GF-D8 (cell line): ENCODE results near the gene UCK1.
"Not testable (repeated sequence)": the region's sequence is repeated elsewhere in the genome, so short reads cannot be mapped to it uniquely, and the experiment has no call there.

ENCODE experiments used
- DNase-seq: peaks from one replicate; lab custom pipeline; 2025; lab: John Stamatoyannopoulos, UW

UCK1 gene

DNA sequence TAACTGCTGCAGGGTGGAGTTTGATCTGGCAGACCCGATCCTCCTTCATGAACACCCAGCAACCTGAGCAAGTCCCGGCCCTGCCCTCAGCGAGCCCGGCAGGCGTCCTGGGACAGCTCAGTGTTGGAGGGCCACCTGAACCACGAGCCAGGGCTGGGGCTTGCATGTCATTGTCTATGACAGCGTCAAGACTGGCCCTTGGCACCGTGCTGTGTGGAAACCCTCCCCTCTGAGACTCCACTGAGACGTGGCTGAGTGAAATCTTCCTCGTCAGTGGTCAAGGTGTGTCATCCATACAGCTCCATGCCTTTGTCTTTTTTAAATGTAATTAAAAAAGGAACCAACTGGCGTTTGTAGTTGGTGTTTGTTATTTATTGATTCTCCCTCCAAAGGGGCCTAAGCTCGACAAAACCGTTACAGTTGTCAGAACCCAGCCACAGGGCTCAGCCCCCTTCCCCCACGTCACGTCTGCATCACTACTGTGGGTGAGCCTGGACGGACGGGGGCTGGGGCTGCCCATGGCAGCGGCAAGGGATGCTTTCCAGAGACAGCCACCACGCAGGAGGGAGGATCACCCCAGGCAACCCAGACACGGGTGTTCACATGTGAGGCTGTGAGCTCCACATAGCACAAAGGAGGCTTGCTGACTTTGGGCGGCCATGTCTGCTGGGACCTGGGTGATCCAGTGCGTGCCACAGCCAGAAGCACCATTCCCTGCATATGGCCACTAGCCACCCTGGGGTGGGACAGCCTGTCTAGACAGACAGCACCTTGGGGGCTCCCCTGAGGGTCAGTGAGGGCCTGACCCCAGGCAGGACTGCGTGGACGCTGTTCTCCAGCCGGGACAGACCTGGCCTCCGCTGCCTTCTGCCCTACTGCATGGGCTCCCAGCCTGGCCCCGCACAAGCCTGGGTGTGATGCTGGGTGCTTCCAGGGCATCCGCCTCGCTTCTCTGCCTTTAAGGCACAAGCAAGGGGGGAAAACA is 7.3 kb downstream of the UCK1 start:
- DNase-seq = no peak

DNA sequence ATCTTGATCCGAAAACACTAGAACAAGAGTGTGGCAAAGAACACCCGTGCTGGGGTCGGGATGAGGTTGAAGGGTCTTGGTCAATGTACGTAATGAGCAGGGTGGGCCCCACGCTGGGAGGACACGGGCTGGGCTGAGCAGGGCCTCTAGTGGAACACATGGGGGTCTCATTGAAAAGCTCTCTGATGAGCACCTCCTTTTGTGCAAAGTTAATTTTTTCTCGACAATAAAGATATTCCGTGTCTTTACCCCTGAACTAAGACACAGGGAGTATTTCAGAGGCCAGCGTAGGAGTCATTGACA is 8.0 kb downstream of the UCK1 start:
- no peak for DNase-seq

DNA sequence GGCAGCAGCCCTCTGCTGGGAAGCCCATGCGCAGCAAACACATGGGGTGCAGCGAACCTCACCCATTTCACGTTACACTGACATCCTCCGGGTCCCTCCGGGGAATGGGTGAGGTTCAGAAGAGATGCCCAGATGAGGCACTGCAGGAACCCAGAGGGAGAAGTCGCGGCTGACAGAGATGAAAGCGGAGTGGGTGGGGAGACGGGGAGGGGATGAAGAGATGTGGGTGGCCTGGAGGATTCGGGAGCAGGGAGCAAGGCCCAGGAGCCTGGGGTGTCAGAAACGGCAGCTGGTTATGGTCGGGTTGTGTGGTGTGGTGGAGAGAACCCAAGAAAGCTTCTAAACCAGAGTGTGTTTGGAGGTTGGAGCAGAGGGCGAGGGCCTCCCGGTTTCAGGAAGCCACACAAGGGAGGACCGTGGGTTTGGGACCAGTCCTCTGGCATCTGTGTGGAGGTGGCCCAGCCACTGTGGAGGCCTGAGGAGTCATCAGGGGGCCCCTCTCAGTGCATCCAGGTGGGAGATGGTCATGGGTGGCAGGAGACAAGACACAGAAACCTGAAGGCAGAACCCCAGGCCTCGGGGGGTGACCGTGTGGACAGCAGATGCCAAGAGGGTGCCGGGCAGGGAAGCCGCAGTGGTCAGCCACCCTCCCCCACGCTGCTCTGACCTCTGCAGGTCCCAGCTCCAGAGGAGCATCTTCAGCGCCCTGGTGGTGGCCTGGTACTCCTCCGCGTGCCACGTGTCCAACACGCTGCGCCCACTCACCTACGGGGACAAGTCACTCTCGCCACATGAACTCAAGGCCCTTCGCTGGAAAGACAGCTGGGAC is 8.6 kb downstream of the UCK1 start:
- DNase-seq = no peak

DNA sequence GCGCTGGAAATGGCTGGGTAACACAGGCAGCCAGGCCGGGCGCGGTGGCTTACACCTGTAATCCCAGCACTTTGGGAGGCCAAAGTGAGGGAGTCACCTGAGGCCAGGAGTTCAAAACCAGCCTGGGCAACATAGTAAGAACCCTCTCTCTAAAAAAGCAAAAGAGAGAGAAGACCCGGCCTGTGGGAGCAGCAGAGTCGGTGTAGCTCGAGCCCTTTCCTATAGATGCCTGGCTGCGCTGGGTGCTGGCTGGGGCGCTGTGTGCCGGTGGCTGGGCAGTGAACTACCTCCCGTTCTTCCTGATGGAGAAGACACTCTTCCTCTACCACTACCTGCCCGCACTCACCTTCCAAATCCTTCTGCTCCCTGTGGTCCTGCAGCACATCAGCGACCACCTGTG is 9.2 kb downstream of the UCK1 start:
- no peak for DNase-seq

DNA sequence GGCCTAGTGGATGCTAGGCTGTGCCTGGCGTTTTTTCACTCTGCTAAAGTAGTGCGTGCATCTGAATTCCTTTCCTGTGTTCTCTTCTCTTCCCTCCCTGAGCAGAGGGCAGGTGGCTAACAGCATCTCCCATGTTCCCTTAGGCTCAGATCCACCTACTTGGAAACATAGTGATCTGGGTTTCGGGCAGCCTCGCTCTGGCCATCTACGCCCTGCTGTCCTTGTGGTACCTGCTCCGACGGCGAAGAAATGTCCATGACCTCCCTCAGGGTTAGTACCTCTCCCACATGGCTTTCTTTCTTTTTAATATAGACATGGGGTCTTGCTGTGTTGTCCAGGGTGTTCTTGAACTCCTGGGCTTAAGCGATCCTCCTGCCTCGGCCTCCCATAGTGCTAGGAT is 9.9 kb downstream of the UCK1 start:
- no peak for DNase-seq

DNA sequence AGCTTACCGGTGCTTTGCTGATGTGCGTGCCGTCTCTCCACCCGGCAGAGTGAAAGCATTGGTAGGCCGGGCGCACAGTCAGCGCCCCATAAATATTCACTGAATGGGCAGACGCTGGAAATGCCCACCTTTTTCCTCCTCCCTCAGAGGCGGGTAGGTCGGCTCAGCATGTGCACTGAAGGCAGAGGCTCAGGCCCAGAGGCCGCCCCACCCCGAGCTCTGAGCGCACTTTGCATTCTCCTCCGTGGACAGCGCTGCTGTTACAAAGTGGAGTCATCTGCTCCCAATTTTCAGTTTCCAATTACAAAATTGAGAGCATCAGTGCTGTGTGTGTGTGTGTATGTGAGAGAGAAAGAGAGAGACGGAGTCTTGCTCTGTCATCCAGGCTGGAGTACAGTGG is 10.6 kb downstream of the UCK1 start:
- no peak for DNase-seq

DNA sequence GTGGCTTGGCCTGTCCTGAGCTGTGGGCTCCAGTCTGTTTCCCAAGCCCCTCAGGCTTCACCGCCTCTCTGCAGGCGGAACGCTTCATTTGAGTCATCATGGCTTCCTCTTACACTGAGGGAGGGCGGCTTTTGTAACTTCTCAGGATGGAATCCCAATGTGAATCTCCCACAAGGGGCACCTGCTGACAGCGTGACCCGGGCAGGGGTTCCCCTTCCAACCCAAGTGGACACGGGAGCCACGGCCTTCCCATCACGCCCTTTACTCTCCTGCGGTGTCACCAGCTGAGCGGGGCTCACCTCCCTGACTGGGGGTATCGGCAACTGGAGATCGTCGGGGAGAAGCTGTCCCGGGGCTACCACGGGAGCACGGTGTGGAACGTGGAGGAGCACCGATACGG is 12.5 kb downstream of the UCK1 start:
- no peak for DNase-seq

DNA sequence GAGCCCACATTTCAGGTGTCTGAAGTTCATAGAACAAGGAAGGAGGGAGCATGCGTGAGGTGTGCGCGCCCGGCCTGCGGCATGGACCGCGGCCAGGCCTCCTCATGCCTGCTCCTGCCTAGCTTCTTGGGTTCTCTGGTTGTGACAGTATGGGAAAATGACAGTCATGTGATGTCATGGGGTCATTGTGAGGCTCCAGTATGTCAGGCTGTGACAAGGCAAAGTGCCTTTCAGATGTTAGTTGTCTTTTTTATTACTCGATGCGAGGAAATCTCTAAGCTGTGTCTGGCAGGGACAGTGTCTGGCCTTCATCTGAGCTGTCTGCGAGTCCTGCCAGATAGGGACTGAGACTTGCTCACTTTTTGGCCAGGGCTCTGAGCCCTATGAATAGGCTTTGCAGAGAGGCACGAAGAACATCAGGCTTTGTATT is 13.3 kb downstream of the UCK1 start:
- no peak for DNase-seq

DNA sequence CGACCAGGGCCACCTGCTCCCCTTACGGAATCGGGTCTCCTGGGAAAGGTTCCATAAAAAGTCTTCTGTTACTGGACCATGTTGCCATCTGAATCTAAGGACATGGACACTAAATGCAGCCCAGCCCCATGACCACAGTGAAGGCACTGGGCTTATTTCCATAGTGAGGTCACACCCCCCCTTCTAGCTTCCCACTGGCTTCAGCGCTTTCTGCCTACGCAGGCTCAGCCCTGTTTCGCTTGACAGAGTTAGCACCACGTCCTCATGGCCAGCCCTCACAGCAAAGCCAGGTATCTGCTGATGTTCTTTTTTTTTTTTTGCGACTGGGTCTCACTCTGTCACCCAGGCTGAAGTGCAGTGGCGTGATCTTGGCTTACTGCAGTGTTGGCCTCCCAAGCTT is 14.1 kb downstream of the UCK1 start:
- DNase-seq = no peak

DNA sequence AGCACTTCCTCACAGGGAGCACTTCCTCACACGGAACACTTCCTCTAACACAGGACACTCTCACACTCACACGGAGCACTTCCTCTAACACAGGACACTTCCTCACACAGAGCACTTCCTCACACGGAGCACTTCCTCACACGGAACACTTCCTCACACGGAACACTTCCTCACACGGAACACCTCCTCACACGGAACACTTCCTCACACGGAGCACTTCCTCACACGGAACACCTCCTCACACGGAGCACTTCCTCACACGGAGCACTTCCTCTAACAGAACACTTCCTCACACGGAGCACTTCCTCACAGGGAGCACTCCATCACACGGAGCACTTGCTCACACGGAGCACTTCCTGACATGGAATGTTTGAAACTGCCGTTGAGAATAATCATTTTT is 15.0 kb downstream of the UCK1 start:
- DNase-seq = no peak

DNA sequence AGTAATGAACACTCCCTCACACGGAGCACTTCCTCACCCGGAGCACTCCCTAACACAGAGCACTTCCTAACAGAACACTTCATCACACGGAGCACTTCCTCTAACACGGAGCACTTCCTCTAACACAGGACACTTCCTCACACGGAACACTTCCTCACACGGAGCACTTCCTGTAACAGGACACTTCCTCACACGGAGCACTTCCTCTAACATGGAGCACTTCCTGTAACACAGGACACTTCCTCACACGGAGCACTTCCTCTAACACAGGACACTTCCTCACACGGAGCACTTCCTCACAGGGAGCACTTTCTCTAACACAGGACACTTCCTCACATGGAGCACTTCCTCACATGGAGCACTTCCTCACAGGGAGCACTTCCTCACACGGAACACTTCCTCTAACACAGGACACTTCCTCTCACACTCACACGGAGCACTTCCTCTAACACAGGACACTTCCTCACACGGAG is 15.5 kb downstream of the UCK1 start:
- DNase-seq = not testable (repeated sequence)

DNA sequence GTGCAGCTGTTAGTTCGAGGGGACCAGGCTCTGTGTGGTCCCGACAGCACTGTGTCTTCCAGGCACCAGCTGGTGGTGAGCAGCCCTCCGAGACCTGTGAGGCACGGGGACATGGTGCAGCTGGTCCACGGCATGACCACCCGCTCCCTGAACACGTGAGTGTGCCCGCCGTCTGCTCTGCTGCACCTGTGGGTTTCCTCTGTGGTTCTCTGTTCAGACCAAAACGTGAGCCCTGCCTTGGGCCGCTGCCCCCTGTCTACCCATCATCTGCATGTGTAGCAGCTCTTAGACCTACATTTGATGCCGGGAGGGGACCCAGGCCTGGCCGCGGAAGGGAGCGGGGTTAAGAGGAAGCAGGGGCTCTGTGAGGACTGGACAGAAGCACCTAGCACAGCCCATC is 17.9 kb downstream of the UCK1 start:
- DNase-seq = no peak

DNA sequence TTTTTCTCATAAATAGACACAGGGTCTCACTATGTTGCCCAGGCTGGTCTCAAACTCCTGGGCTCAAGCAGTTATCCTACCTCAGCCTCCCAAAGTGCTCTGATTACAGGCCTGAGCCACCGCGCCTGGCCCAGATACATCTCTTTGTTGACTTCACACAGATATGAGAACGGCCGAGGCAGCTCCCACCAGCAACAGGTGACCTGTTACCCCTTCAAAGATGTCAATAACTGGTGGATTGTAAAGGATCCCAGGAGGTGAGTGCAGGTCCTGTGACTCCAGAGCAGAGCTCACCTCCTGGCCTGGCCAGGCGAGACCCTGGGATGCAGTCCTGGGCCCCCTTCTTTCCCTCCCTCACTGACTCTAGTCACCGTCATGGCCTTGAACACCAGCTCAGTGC is 19.2 kb downstream of the UCK1 start:
- DNase-seq = no peak

DNA sequence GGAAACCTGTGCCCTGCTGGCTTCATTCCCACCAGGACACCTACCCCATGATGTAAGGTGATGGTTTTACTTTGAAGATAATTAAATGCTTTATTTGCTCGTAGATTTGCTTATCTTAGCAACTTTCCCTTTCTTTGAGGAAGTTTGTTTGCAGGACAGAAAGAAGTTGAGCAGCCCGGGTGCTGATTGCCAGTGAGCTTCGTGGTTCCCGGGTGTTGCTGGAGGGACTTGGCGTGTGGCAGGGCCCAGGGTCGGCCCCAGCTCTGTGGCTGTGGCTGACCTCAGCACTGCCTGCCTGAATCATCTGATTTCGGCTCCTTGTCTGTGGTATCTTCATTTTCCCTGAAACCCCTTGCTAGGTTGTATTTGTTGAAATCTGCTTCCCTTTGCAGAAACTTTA is 19.6 kb downstream of the UCK1 start:
- DNase-seq = no peak

DNA sequence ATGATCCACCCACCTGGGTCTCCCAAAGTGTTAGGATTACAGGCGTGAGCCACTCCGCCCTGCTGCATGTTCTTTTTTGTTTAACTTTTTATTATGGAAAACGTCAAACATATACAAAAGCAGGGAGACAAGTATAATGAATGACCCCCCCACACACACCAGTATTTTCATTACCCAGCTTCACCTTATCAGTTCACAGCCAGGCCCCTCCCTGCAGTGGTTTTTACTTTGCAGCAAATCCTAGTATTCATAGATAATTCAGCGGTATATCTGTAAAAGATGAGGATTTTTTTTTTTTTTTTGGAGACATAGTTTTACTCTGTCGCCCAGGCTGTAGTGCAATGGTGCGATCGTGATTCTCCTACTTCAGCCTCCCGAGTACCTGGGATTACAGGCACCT is 26.1 kb downstream of the UCK1 start:
- no peak for DNase-seq

DNA sequence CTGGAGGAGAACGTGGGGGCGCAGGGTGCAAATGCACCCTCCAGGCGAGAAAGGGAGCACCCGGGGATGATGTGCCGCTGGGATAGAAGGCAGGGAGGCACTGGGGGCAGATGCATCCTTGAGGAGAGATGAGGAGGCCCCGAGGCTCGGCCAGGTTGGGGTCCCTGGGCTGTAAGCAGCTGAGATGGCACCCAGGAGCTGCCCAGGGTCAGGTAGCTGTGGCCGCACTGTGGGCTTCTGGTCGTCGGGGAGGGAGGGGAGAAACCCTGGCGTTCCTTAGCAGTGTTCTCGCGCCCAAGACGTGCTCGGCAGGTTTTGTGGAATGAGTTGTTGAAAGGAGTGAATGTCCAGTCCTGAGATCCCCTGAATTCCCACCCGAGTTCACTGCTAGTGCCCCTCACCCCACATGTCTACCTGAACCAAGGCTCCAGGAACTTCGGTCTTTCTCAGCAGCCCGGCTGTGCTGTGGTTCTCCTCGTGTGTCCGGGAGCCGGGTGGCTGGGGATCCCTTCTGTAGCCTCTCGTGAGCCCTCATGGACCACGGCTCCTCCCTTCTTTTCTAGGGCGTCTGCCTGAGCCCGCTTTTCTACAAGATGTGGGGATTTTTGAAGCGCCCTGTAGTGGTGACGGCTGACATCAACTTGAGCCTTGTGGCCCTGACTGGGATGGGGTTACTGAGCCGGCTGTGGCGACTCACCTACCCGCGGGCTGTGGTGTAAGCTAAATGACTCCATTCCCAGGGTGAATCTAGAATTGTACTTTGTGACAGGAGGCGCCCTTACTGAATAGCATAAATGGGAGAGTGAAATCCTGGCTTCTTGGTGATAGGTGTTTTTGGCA is 27.2 kb downstream of the UCK1 start:
- peak; percentile 5 for DNase-seq

DNA sequence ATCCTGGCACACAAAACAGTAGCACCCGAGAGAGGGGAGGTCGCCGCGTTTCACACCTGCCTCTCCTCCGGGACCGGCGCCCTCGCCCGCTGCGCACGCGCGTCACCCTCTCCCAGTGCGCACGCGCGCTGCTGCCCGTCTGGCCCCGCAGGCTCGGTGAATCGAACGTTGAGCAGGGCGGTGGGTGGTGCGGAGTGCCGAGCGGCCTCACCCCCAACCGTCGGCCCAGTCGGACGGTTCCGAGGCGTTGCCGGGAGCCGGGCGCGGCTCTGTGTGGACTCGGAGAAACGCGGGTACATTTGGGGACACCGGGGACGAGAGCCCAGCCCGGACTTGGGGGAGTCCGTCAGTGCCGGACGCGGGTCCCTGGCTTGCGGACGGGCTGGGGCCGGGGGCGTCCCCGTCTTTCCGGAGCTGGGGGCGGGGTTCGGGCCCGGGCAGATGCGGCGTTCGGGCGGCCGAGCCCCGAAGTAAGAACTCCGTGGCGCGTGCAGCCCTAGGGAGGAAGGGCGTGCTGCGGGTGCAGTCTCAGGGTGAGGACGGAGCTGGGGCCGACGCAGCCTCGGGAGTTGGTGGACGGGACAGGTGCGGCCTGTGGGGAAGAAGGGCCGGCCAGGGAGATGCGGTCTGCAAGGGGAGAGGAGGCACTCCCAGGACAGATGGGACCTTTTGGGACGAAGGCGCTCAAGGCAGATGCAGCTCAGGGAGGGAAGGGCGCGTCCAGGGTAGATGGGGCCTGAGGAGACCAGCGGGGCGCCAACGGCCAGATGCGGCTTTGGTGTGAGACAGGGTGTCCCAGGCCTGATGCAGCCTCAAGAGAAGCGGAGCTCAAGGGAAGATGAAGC is 28.1 kb downstream of the UCK1 start, which contains the start of gene POMT1:
TSS of gene POMT1 (plus strand) at position 138 of the 845 bp plus-strand sequence. CDS start 1,301 bp downstream, outside the sequence.
- peak; percentile 58 for DNase-seq

DNA sequence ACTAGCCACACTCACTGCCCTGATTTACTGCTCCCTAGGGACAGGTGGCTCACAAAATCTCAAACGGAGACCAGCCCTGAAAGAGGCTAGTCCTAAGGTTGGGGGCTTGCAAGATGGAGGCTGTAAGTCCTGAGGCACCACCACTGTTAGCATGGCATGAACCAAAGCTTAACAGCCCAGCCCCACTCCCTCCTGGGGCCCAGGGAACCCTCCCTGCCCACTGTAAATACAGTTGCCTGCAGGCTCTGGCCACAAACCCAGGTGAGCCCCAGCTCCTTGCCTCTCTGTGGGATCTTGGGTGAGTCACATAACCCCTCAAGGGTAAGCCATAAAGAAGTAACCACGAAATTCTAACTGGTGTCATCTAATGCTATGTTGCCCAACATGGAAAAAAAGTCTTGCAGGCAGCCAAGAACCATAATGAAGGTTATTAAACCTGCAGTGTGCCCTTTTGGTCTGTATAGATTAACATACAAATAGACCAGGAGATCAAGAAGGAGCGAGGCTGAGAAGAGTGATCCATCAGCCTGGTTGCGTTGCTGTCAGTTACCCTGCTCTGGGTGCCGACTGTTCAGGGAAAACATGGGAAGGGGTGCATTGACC is 30.0 kb downstream of the UCK1 start:
- DNase-seq = peak; percentile 35

DNA sequence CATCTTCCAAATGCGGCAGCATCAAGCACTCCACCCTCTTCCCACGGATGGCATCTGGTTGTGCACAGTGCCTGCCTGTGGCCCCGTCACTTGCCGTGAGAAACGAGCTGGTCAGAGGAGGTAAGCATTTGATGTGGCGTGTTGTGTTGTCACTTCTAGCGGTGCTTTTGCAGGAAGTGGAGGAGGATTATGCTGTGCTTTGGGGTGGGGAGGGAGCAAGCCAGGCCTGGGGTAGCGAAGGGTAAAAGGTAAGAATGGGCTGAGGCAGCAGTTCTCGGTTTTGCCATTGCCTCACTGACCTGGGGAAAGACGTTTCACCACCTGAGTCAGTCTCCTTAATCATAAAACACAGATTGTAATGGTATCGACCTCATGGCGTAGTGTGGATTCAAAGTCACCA is 30.7 kb downstream of the UCK1 start:
- no peak for DNase-seq

DNA sequence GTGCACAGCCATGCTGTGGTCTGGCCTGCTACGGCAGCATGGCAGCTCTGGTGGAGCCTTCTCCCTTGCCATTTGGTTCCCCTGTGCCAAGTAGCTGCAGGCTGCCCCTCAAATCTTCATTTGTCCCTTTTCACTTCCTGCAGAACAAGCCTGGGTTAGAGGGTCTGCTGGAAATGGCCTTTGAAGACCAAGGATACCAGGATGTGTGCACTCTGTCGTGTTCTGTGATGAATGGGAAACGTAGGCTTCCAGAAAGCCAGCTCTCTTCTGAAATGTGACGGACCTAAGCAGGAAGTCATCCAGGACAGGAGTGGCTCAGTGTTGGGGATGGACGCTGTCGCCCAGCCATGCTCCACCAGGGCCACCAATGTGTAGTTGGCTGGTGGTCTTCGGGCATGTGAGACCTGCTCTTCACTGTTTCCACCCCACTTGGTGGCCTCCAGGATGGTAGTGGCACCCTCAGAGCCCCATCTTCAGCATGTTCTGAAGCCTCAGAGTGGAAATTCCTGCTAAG is 31.8 kb downstream of the UCK1 start:
- DNase-seq = no peak
